Ovary (tissue), 9 donors: ENCODE results near the gene ABCC1. TPM values are rescaled to one million over a fixed set of nuclear protein-coding genes. Genes with fewer than 3 reads are reported as not detected.

Experiments
- DNase-seq, 5 donors: peaks; one replicate each; pipeline ENCODE4 v3.0.0-alpha.2; 2019 to 2020
- H3K27ac ChIP-seq, 2 donors: fragments of 200-600 bp; one replicate each; pipeline versions ENCODE4 v1.5.1 to v1.8.0; 2019 to 2022
- H3K27me3 ChIP-seq: fragments of 200-600 bp; one replicate; pipeline ENCODE4 v1.8.0; 2022
- H3K36me3 ChIP-seq: fragments of 200-600 bp; sonication (generic); one replicate; pipeline ENCODE4 v1.5.1; 2019
- H3K4me1 ChIP-seq: one replicate; pipeline ENCODE4 v1.8.1; 2013; ENCODE audit warnings: mild to moderate bottlenecking, moderate library complexity; ENCODE audit not compliant: insufficient read depth
- H3K4me3 ChIP-seq: fragments of 200-600 bp; sonication (generic); one replicate; pipeline ENCODE4 v1.5.1; 2017
- H3K9me3 ChIP-seq, 2 donors: fragments of 200-600 bp in 1 of 2; sonication (generic) in 1 of 2; one replicate each; pipeline versions ENCODE4 v1.5.1 to v1.8.1; 2013 to 2019; ENCODE audit warnings: mild to moderate bottlenecking in 1 of 2, moderate library complexity in 1 of 2
- CTCF ChIP-seq, 3 donors: fragments of 450-650 bp in 2 of 3; fragments of 200-600 bp in 1 of 3; IDR thresholded peaks; one replicate each; pipeline versions ENCODE4 v1.5.1 to v1.8.0; 2016 to 2022; ENCODE audit warnings: antibody characterized with exemption in 3 of 3, mild to moderate bottlenecking in 1 of 3
- EP300 ChIP-seq: sonication (generic); formaldehyde crosslinking; IDR thresholded peaks from one replicate; pipeline ENCODE4 v1.6.1; 2017; ENCODE audit warnings: antibody characterized with exemption
- POLR2A ChIP-seq: fragments of 450-650 bp; IDR thresholded peaks from one replicate; pipeline ENCODE4 v1.6.1; 2017; ENCODE audit warnings: antibody characterized with exemption, mild to moderate bottlenecking, moderate library complexity
- WGBS, 3 donors: extraction: QIAGEN DNeasy Blood & Tissue Kit in 1 of 3; methylation state at CpG; one replicate each; pipeline versions ENCODE4 v1.1.5 to v1.1.7; 2013 to 2017; 5-methylcytosine and 5-hydroxymethylcytosine counted together
- intact Hi-C, 4 donors: fragments of 100-400 bp; cut with DNase I; formaldehyde crosslinking; loops; one replicate each; pipeline versions ENCODE4 v1.11.0 to v1.15.1; 2022 to 2023
- polyA plus RNA-seq, 2 donors: library from polyadenylated mRNA; stranded (reverse); fragments of 200-250 nt in 1 of 2; fragments of 350-450 nt in 1 of 2; fragmentation: Illumina TruSeq in 1 of 2; extraction: RNeasy Lipid Tissue Mini Kit (QIAGEN cat#74804) in 1 of 2; gene quantifications; one replicate each; pipeline ENCODE4 v1.2.3, GENCODE V29; 2013 to 2014
- total RNA-seq, 7 donors: library from RNA; depleted of rRNA in 2 of 7; stranded (reverse); fragments of >200 nt in 2 of 7; fragmentation: NEBNext Ultra II Directional in 3 of 7; extraction: Animal tissue kit (Norgen Biotek cat#: 25700) in 3 of 7; gene quantifications; one replicate each; pipeline versions ENCODE4 v1.1.0 to v1.2.4, GENCODE V29; 2016 to 2023
- donor health status: DM: no; HTN: no; CAD: no; lungs with moderate emphysema.
- donor health status: DM: no; HTN: no; CAD: no.
- donor health status: Bipolar disorder and iron deficiency.
- donor health status: DM: yes; HTN: yes; CAD: no.
- donor health status: DM: no; HTN: no; CAD: no.
- donor health status: DM: yes; HTN: yes; CAD: no.

Gene ABCC1
- total and polyA plus RNA-seq, 9 donors = 10.0 to 31.1 (median 20.9) TPM

GRCh38 chr16:15903960-15904359 lies 45.5 kb upstream of the ABCC1 start:
- TF ChIP-seq EP300 (no peak), POLR2A (no peak), CTCF (IDR thresholded peaks at IDR 0.05) (no peak)
- Histone ChIP-seq H3K36me3 (no peaks in the 10 kb centered on the region), H3K4me3 (no peak overlapping the region), H3K27ac (no peak overlapping the region), H3K9me3 (no peaks in the 10 kb centered on the region), H3K4me1 (peaks cover 3% of the 10 kb centered on the region), H3K27me3 (no peaks in the 10 kb centered on the region)
- no peak for DNase-seq
- 94 to 97% (median 96%) methylated on average over 5 of the region's 5 CpGs for WGBS, 3 donors
- intact Hi-C loops = loop anchor here in 1 of 4 donors (10.0 kb wide), 1 partner anchor 61 kb away; no protein-coding TSS in a partner anchor

- no peak overlapping the region for H3K4me3 ChIP-seq
- no peaks in the 10 kb centered on the region for H3K9me3 ChIP-seq
- no peaks in the 10 kb centered on the region for H3K36me3 ChIP-seq
- TF ChIP-seq POLR2A = no peak
- TF ChIP-seq CTCF (IDR thresholded peaks at IDR 0.05) = no peak
- intact Hi-C loops = loop anchor here in 1 of 4 donors (10.0 kb wide), 1 partner anchor 58 kb away; no protein-coding TSS in a partner anchor
- no peaks in the 10 kb centered on the region for H3K27me3 ChIP-seq
- WGBS, 3 donors = 76 to 96% (median 84%) methylated on average over 2 of the region's 2 CpGs
- H3K4me1 ChIP-seq = no peaks in the 10 kb centered on the region
- no peak overlapping the region for H3K27ac ChIP-seq
- peak in 1 of 5 donors; percentile 17 for DNase-seq
These were observed 43.0 kb upstream of the ABCC1 start for GRCh38 chr16:15906439-15906838.

- 76 to 81% (median 79%) methylated on average over 7 of the region's 7 CpGs for WGBS, 3 donors
- no peaks in the 10 kb centered on the region for H3K4me1 ChIP-seq
- no peaks in the 10 kb centered on the region for H3K9me3 ChIP-seq
- no peak overlapping the region for H3K27ac ChIP-seq
- H3K27me3 ChIP-seq = no peaks in the 10 kb centered on the region
- H3K36me3 ChIP-seq = no peaks in the 10 kb centered on the region
- H3K4me3 ChIP-seq = no peak overlapping the region
- TF ChIP-seq POLR2A = no peak
- TF ChIP-seq CTCF (IDR thresholded peaks at IDR 0.05) = no peak
- TF ChIP-seq EP300 = no peak
- intact Hi-C loops = loop anchor here in 1 of 4 donors (10.0 kb wide), 1 partner anchor 57 kb away; no protein-coding TSS in a partner anchor
- peak in 1 of 5 donors; percentile 4 for DNase-seq
These were observed 41.4 kb upstream of the ABCC1 start for GRCh38 chr16:15907863-15908478.

GRCh38 chr16:15911198-15911597 lies 38.2 kb upstream of the ABCC1 start:
- 93 to 97% (median 96%) methylated on average over 3 of the region's 3 CpGs for WGBS, 3 donors

More at GRCh38 chr16:15911198-15911597, 38.2 kb upstream of the ABCC1 start:
- intact Hi-C loops = no loop called here
- TF ChIP-seq EP300 = no peak
- no peak for TF ChIP-seq CTCF (IDR thresholded peaks at IDR 0.05)
- TF ChIP-seq POLR2A = no peak
- Histone ChIP-seq H3K27ac (no peak overlapping the region), H3K4me3 (no peak overlapping the region), H3K36me3 (no peaks in the 10 kb centered on the region), H3K9me3 (no peaks in the 10 kb centered on the region), H3K4me1 (no peaks in the 10 kb centered on the region), H3K27me3 (no peaks in the 10 kb centered on the region)
- no peak for DNase-seq
